OCI-M2 (cell line): Measurements from ENCODE around the gene IL1RAPL1.
"Not testable (repeated sequence)": the region's sequence is repeated elsewhere in the genome, so short reads cannot be mapped to it uniquely, and the experiment has no call there.

Experiments
- DNase-seq: peaks from one replicate; lab custom pipeline; 2025; ENCODE audit not compliant: unreplicated experiment; lab: John Stamatoyannopoulos, UW

Gene IL1RAPL1

GRCh38 chrX:28766561-28766960 is 179.3 kb downstream of the IL1RAPL1 start:
- DNase-seq, result not testable (repeated sequence)

- no peak for DNase-seq
Observed at GRCh38 chrX:28773807-28774206, 186.6 kb downstream of the IL1RAPL1 start.

- no peak for DNase-seq
Observed at GRCh38 chrX:28787206-28787605, 200.0 kb downstream of the IL1RAPL1 start.

- DNase-seq, result not testable (repeated sequence)
Observed at GRCh38 chrX:28800671-28801070, 213.4 kb downstream of the IL1RAPL1 start.

GRCh38 chrX:28802625-28803024 is 215.4 kb downstream of the IL1RAPL1 start:
- DNase-seq, result no peak

- no peak for DNase-seq
Observed at GRCh38 chrX:28835991-28836390, 248.7 kb downstream of the IL1RAPL1 start.

- DNase-seq, result no peak
Observed at GRCh38 chrX:28843817-28844216, 256.6 kb downstream of the IL1RAPL1 start.

GRCh38 chrX:28847423-28847822 is 260.2 kb downstream of the IL1RAPL1 start:
- no peak for DNase-seq

- no peak for DNase-seq
Observed at GRCh38 chrX:28848707-28849106, 261.5 kb downstream of the IL1RAPL1 start.

- no peak for DNase-seq
Observed at GRCh38 chrX:28850955-28851354, 263.7 kb downstream of the IL1RAPL1 start.

- no peak for DNase-seq
Observed at GRCh38 chrX:28851871-28852270, 264.6 kb downstream of the IL1RAPL1 start.

GRCh38 chrX:28854637-28855036 is 267.4 kb downstream of the IL1RAPL1 start:
- no peak for DNase-seq

GRCh38 chrX:28876408-28876807 is 289.2 kb downstream of the IL1RAPL1 start:
- no peak for DNase-seq

- no peak for DNase-seq
Observed at GRCh38 chrX:28876901-28877300, 289.7 kb downstream of the IL1RAPL1 start.

GRCh38 chrX:28880136-28880535 is 292.9 kb downstream of the IL1RAPL1 start:
- DNase-seq, result no peak

GRCh38 chrX:28884823-28885222 is 297.6 kb downstream of the IL1RAPL1 start:
- DNase-seq, result no peak

GRCh38 chrX:28888416-28888815 is 301.2 kb downstream of the IL1RAPL1 start:
- DNase-seq, result no peak

GRCh38 chrX:28889591-28890090 is 302.4 kb downstream of the IL1RAPL1 start:
- DNase-seq, result no peak

- no peak for DNase-seq
Observed at GRCh38 chrX:28901637-28902036, 314.4 kb downstream of the IL1RAPL1 start.

- no peak for DNase-seq
Observed at GRCh38 chrX:28910487-28910886, 323.2 kb downstream of the IL1RAPL1 start.

GRCh38 chrX:28920153-28920943 is 333.1 kb downstream of the IL1RAPL1 start:
- DNase-seq, result no peak

- no peak for DNase-seq
Observed at GRCh38 chrX:28922106-28922505, 334.9 kb downstream of the IL1RAPL1 start.

GRCh38 chrX:28946846-28947245 is 359.6 kb downstream of the IL1RAPL1 start:
- DNase-seq, result no peak
